GM12878 (cell line): ENCODE results near the gene PRDM16. TPM values are rescaled to one million over a fixed set of nuclear protein-coding genes. Genes with fewer than 3 reads are reported as not detected.

ENCODE experiments used
- ATAC-seq: fragments of 200-7000 bp; cut with Tn5 transposase; 3 replicates; pipeline ENCODE4 v1.9.1; 2020; ENCODE audit warnings: mild to moderate bottlenecking, moderate library complexity
- BruUV-seq: library from RNA; stranded (reverse); fragments of 400-500 nt; replicated peaks from 2 replicates; lab custom pipeline; 2021; lab: Mats Ljungman, UMichigan
- CTCF ChIA-PET: fragments of 300-600 bp; sonication (Branson Sonifier 250); formaldehyde crosslinking; extraction: SDS; loops from one replicate; lab custom pipeline; 2021; ENCODE audit warnings: inconsistent platforms; lab: Yijun Ruan, JAX
- POLR2A ChIA-PET: fragments of 350-600 bp; formaldehyde crosslinking; extraction: SDS; loops from one replicate; lab custom pipeline; 2021; ENCODE audit warnings: inconsistent platforms; lab: Charles Lee
- RAD21 ChIA-PET: fragments of 300-600 bp; sonication (Branson Sonifier 250); formaldehyde crosslinking; loops from one replicate; lab custom pipeline; 2023; ENCODE audit warnings: antibody characterized with exemption; ENCODE audit not compliant: unreplicated experiment; lab: Charles Lee
- SMC1A ChIA-PET: fragments of 300-600 bp; sonication (Branson Sonifier 250); formaldehyde crosslinking; loops from one replicate; lab custom pipeline; 2023; ENCODE audit not compliant: unreplicated experiment, uncharacterized antibody; lab: Charles Lee
- DNase-seq: peaks from one replicate; pipeline ENCODE4 v3.0.0-alpha.2; 2011; ENCODE audit warnings: low read depth, low spot score
- FAIRE-seq: peaks from 3 replicates; lab custom pipeline; 2011; peaks lifted over from hg19 to GRCh38; lab: Jason Lieb, UNC
- H2AFZ ChIP-seq: 2 replicates; pipeline ENCODE4 v1.6.0; 2011; ENCODE audit warnings: low read depth, low read length, control low read depth; ENCODE audit not compliant: control insufficient read depth
- H3K27ac ChIP-seq: 2 replicates; pipeline ENCODE4 v1.5.1; 2011; ENCODE audit warnings: control low read depth; ENCODE audit not compliant: control insufficient read depth, insufficient read depth
- H3K27me3 ChIP-seq, 2 experiments: replicated peaks in 1 of 2; 2 replicates each; pipeline versions ENCODE4 v1.6.0 to v1.6.1; 2011; ENCODE audit warnings: low read length in 1 of 2; ENCODE audit not compliant: control insufficient read depth in 2 of 2, insufficient read depth in 2 of 2
- H3K36me3 ChIP-seq, 2 experiments: 2 replicates each; pipeline ENCODE4 v1.5.1; 2011; ENCODE audit warnings: low read length in 1 of 2; ENCODE audit not compliant: control insufficient read depth in 2 of 2, insufficient read depth in 2 of 2
- H3K4me1 ChIP-seq: 2 replicates; pipeline ENCODE4 v1.6.1; 2011; ENCODE audit warnings: mild to moderate bottlenecking, low read length, moderate library complexity, mixed read lengths; ENCODE audit not compliant: control insufficient read depth, insufficient read depth
- H3K4me2 ChIP-seq: 2 replicates; pipeline ENCODE4 v1.6.0; 2011; ENCODE audit warnings: control low read depth; ENCODE audit not compliant: control insufficient read depth, insufficient read depth
- H3K4me3 ChIP-seq: fragments of 200-600 bp; sonication (generic); 2 replicates; pipeline ENCODE4 v1.5.1; 2016
- H3K79me2 ChIP-seq: 2 replicates; pipeline ENCODE4 v1.6.0; 2011; ENCODE audit warnings: low read length; ENCODE audit not compliant: control insufficient read depth, insufficient read depth
- H3K9ac ChIP-seq: 2 replicates; pipeline ENCODE4 v1.8.0; 2011; ENCODE audit warnings: low read length, control low read depth, mixed read lengths; ENCODE audit not compliant: control insufficient read depth, insufficient read depth
- H3K9me3 ChIP-seq: replicated peaks from 3 replicates; pipeline ENCODE4 v1.5.1; 2011; ENCODE audit warnings: mild to moderate bottlenecking, low read length; ENCODE audit not compliant: control insufficient read depth, insufficient read depth
- H4K20me1 ChIP-seq: 2 replicates; pipeline ENCODE4 v1.6.0; 2011; ENCODE audit not compliant: control insufficient read depth, insufficient read depth
- ATF7 ChIP-seq: fragments of 450-650 bp; IDR thresholded peaks from 2 replicates; pipeline ENCODE4 v1.6.1; 2016; ENCODE audit warnings: low read depth, mild to moderate bottlenecking
- BMI1 ChIP-seq: fragments of 450-650 bp; IDR thresholded peaks from 2 replicates; pipeline ENCODE4 v1.6.1; 2016; ENCODE audit warnings: mild to moderate bottlenecking, moderate library complexity, borderline replicate concordance
- HDGF ChIP-seq: fragments of 450-650 bp; IDR thresholded peaks from 2 replicates; pipeline ENCODE4 v1.6.1; 2016; ENCODE audit warnings: antibody characterized with exemption
- IKZF2 ChIP-seq, 2 experiments: fragments of 450-650 bp; IDR thresholded peaks; 2 replicates each; pipeline ENCODE4 v1.6.1; 2017; ENCODE audit warnings: mild to moderate bottlenecking in 2 of 2, moderate library complexity in 2 of 2
- MEF2A ChIP-seq: IDR thresholded peaks from 2 replicates; pipeline ENCODE4 v1.6.1; 2011; ENCODE audit warnings: low read depth, mild to moderate bottlenecking, low read length, moderate library complexity; ENCODE audit not compliant: insufficient read depth
- SPI1 ChIP-seq: IDR thresholded peaks from 2 replicates; pipeline ENCODE4 v1.6.1; 2011; ENCODE audit warnings: low read depth, mild to moderate bottlenecking, low read length, moderate library complexity, borderline replicate concordance; ENCODE audit not compliant: insufficient read depth
- SREBF1 ChIP-seq: IDR thresholded peaks from 2 replicates; pipeline ENCODE4 v1.6.1; 2012; ENCODE audit warnings: mild to moderate bottlenecking, low read length
- STAT1 ChIP-seq: fragments of 450-650 bp; conservative IDR thresholded peaks from 2 replicates; pipeline ENCODE4 v1.6.1; 2014; ENCODE audit warnings: antibody characterized with exemption, mild to moderate bottlenecking
- STAT3 ChIP-seq: IDR thresholded peaks from 2 replicates; pipeline ENCODE4 v1.6.1; 2011; ENCODE audit warnings: low read depth, low read length, improper control_type of control experiment
- TCF3 ChIP-seq: IDR thresholded peaks from 2 replicates; pipeline ENCODE4 v1.6.1; 2012; ENCODE audit warnings: low read depth, mild to moderate bottlenecking, low read length, borderline replicate concordance; ENCODE audit not compliant: insufficient read depth
- ZNF622 ChIP-seq: fragments of 450-650 bp; IDR thresholded peaks from 2 replicates; pipeline ENCODE4 v1.6.1; 2017; ENCODE audit warnings: mild to moderate bottlenecking, inconsistent platforms
- WGBS: methylation state at CpG from one replicate; pipeline ENCODE4 v1.1.6; 2016; ENCODE audit warnings: low lambda C conversion rate; ENCODE audit not compliant: insufficient replicate concordance, insufficient coverage; ENCODE audit errors: missing lambda C conversion rate; 5-methylcytosine and 5-hydroxymethylcytosine counted together
- in situ Hi-C: fragments of 300-500 bp; cut with MboI; formaldehyde crosslinking; loops from 9 replicates; pipeline ENCODE4 v1.14.3; 2018; ENCODE audit warnings: mixed read lengths
- intact Hi-C: fragments of 100-400 bp; cut with micrococcal nuclease; formaldehyde crosslinking; loops from one replicate; pipeline ENCODE4 v1.14.2; 2022; ENCODE audit not compliant: unreplicated experiment
- polyA plus RNA-seq, 11 experiments: library from polyadenylated mRNA; depleted of rRNA in 4 of 11; unstranded in 6 of 11; stranded (reverse) in 5 of 11; fragments of >200 nt; fragmentation: Nextera tagmentation in 4 of 11; fragmentation: Illumina TruSeq in 1 of 11; extraction: Ambion mirVana in 4 of 11; extraction: Trizol in 1 of 11; gene quantifications; 1 replicate in 1 of 11; 2 replicates in 10 of 11; pipeline versions ENCODE4 v1.2.1 to v1.2.3, GENCODE V29; 2011 to 2016; ENCODE audit warnings: inconsistent platforms in 2 of 11, missing spikeins in 2 of 11, low read depth in 1 of 11
- total RNA-seq, 4 experiments: library from RNA; depleted of rRNA in 3 of 4; stranded (reverse); fragments of >200 nt in 3 of 4; fragmentation: Illumina TruSeq in 1 of 4; extraction: Trizol in 1 of 4; gene quantifications; 2 replicates each; pipeline versions ENCODE4 v1.2.1 to v1.2.3, GENCODE V29; 2013 to 2021
- TF ChIP-seq, protein P1 (sequence below): IDR thresholded peaks from 2 replicates; pipeline ENCODE4 v1.6.1; 2011; ENCODE audit warnings: borderline replicate concordance, low read depth, mild to moderate bottlenecking, moderate library complexity, low read length; ENCODE audit not compliant: insufficient read depth, poor library complexity, severe bottlenecking
- TF ChIP-seq, protein P2 (sequence below): fragments of 450-650 bp; formaldehyde crosslinking; IDR thresholded peaks from 2 replicates; pipeline ENCODE4 v1.4.0; 2020; ENCODE audit warnings: mild to moderate bottlenecking, moderate library complexity

PRDM16 gene
- total and polyA plus RNA-seq, 10 of the 15 experiments (the other 5 are each of a cell fraction or from before 2014, with no cell fraction given), result 0.03 TPM; not detected in 9

DNA sequence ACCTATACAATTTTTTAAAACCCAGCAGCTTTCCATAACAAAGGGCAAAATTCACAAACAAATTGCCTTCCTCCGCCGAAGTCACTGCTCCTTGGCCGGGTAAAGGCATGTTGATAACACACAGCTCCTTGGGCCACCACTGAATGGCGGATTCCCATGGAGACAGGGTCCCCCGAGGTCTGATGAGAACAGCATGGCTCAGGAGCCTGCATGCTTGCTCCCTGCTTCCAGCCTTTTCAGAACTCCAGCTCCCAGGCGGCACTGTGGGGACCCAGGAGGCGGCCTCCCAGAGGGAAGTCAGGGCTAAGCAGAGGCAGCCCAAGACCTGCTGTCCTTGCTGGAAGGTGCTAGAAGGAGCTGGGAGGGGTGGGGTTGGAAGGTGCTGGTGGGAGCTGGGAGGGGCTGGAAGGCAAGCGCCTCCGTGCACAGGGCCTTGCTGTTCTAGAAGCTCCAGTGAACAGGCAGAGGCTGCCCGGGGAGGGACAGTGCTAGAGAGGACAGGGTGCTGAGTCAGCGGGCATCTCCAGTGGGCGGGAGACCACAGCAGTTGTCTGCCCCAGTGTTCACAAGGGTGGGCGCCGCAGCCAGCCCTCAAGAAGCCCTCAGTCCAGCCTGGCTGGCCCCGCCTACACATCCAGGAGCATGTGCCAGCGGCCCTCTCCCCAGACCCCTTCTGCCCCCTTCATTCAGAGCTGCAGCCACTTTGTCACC is 35.1 kb downstream of the PRDM16 start:
- no peaks in the 10 kb centered on the region for H4K20me1 ChIP-seq
- DNase-seq (no peak), FAIRE-seq (no peak), ATAC-seq (no peak)
- H3K4me1 ChIP-seq, result no peaks in the 10 kb centered on the region
- H3K36me3 ChIP-seq, result no peaks in the 10 kb centered on the region
- no peaks in the 10 kb centered on the region for H3K9me3 ChIP-seq
- H3K27ac ChIP-seq, result no peak overlapping the region
- 23% methylated on average over 13 of the region's 16 CpGs for WGBS
- no peak overlapping the region for H3K9ac ChIP-seq
- no peak overlapping the region for H2AFZ ChIP-seq
- in situ Hi-C loops, result no loop called here
- H3K4me2 ChIP-seq, result no peak overlapping the region
- no TSS peak for BruUV-seq
- ChIA-PET RAD21 (no interaction called here), POLR2A (no interaction called here), SMC1A (no interaction called here), CTCF (no interaction called here)
- no peak for TF ChIP-seq MEF2A
- TF ChIP-seq STAT1, result no peak
- TF ChIP-seq TCF3, result no peak
- TF ChIP-seq ATF7, result no peak
- TF ChIP-seq SREBF1, result no peak
- TF ChIP-seq, protein P1, sequence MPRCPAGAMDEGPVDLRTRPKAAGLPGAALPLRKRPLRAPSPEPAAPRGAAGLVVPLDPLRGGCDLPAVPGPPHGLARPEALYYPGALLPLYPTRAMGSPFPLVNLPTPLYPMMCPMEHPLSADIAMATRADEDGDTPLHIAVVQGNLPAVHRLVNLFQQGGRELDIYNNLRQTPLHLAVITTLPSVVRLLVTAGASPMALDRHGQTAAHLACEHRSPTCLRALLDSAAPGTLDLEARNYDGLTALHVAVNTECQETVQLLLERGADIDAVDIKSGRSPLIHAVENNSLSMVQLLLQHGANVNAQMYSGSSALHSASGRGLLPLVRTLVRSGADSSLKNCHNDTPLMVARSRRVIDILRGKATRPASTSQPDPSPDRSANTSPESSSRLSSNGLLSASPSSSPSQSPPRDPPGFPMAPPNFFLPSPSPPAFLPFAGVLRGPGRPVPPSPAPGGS, result no peak
- TF ChIP-seq ZNF622, result no peak
- TF ChIP-seq, protein P2, sequence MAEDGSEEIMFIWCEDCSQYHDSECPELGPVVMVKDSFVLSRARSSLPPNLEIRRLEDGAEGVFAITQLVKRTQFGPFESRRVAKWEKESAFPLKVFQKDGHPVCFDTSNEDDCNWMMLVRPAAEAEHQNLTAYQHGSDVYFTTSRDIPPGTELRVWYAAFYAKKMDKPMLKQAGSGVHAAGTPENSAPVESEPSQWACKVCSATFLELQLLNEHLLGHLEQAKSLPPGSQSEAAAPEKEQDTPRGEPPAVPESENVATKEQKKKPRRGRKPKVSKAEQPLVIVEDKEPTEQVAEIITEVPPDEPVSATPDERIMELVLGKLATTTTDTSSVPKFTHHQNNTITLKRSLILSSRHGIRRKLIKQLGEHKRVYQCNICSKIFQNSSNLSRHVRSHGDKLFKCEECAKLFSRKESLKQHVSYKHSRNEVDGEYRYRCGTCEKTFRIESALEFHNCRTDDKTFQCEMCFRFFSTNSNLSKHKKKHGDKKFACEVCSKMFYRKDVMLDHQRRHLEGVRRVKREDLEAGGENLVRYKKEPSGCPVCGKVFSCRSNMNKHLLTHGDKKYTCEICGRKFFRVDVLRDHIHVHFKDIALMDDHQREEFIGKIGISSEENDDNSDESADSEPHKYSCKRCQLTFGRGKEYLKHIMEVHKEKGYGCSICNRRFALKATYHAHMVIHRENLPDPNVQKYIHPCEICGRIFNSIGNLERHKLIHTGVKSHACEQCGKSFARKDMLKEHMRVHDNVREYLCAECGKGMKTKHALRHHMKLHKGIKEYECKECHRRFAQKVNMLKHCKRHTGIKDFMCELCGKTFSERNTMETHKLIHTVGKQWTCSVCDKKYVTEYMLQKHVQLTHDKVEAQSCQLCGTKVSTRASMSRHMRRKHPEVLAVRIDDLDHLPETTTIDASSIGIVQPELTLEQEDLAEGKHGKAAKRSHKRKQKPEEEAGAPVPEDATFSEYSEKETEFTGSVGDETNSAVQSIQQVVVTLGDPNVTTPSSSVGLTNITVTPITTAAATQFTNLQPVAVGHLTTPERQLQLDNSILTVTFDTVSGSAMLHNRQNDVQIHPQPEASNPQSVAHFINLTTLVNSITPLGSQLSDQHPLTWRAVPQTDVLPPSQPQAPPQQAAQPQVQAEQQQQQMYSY (CRISPR knock-in tag), result no peak
- TF ChIP-seq HDGF, result no peak
- TF ChIP-seq BMI1, result no peak
- TF ChIP-seq STAT3, result no peak
- no peak for TF ChIP-seq SPI1
- no peak for TF ChIP-seq IKZF2 (IDR thresholded peaks at IDR 0.05)
- H3K79me2 ChIP-seq, result no peaks in the 10 kb centered on the region
- no peak overlapping the region for H3K4me3 ChIP-seq
- intact Hi-C loops, result no loop called here
- no peaks in the 10 kb centered on the region for H3K27me3 ChIP-seq
